Karpas-422 (cell line): ENCODE measurements around the gene MED9. TPM values are rescaled to one million over a fixed set of nuclear protein-coding genes. Genes with fewer than 3 reads are reported as not detected.
"Not testable (repeated sequence)": the region's sequence is repeated elsewhere in the genome, so short reads cannot be mapped to it uniquely, and the experiment has no call there.

ENCODE experiments used
- DNase-seq: peaks from one replicate; pipeline ENCODE4 v3.0.0-alpha.2; 2015
- H2AFZ ChIP-seq: fragments of 200-600 bp; sonication (generic); 2 replicates; pipeline ENCODE4 v1.6.1; 2014; ENCODE audit warnings: antibody characterized with exemption, low read length, mixed read lengths
- H3K27ac ChIP-seq: fragments of 200-600 bp; sonication (generic); 2 replicates; pipeline ENCODE4 v1.5.1; 2014; ENCODE audit warnings: mild to moderate bottlenecking, low read length, moderate library complexity
- H3K27me3 ChIP-seq: fragments of 200-600 bp; sonication (generic); 2 replicates; pipeline ENCODE4 v1.6.1; 2014; ENCODE audit warnings: low read length, mixed read lengths
- H3K36me3 ChIP-seq: fragments of 200-600 bp; sonication (generic); 2 replicates; pipeline ENCODE4 v1.6.1; 2014; ENCODE audit warnings: low read length, mixed read lengths; ENCODE audit not compliant: insufficient read depth
- H3K4me1 ChIP-seq: fragments of 200-600 bp; sonication (generic); 2 replicates; pipeline ENCODE4 v1.6.1; 2014; ENCODE audit warnings: mild to moderate bottlenecking, low read length, mixed read lengths
- H3K4me2 ChIP-seq: fragments of 200-600 bp; sonication (generic); 2 replicates; pipeline ENCODE4 v1.6.1; 2014; ENCODE audit warnings: low read length, low read depth, mild to moderate bottlenecking; ENCODE audit not compliant: poor library complexity, severe bottlenecking
- H3K4me3 ChIP-seq: fragments of 200-600 bp; sonication (generic); 2 replicates; pipeline ENCODE4 v1.5.1; 2014; ENCODE audit warnings: mild to moderate bottlenecking, antibody characterized with exemption, low read length, mixed read lengths
- H3K79me2 ChIP-seq: fragments of 200-600 bp; sonication (generic); 2 replicates; pipeline ENCODE4 v1.6.1; 2014; ENCODE audit warnings: mild to moderate bottlenecking, low read length, mixed read lengths
- H3K9ac ChIP-seq: fragments of 200-600 bp; sonication (generic); 2 replicates; pipeline ENCODE4 v1.6.0; 2014; ENCODE audit warnings: low read length
- H3K9me2 ChIP-seq: fragments of 200-600 bp; sonication (generic), shearing (Covaris generic); replicated peaks from 2 replicates; pipeline ENCODE4 v1.6.0; 2014; ENCODE audit warnings: mild to moderate bottlenecking, low read length, moderate library complexity; ENCODE audit not compliant: insufficient read depth
- H3K9me3 ChIP-seq: fragments of 300-700, 200-600 bp; sonication (generic); 2 replicates; pipeline ENCODE4 v1.6.1; 2014; ENCODE audit warnings: low read length, mixed read lengths
- H4K20me1 ChIP-seq: fragments of 200-600 bp; sonication (generic); 2 replicates; pipeline ENCODE4 v1.6.1; 2014; ENCODE audit warnings: mild to moderate bottlenecking, antibody characterized with exemption, low read length, low read depth; ENCODE audit not compliant: insufficient read depth
- total RNA-seq: library from RNA; depleted of rRNA; stranded (reverse); fragments of >200 nt; shearing (Covaris generic); gene quantifications from 2 replicates; pipeline ENCODE4 v1.2.3, GENCODE V29; 2014; ENCODE audit warnings: low replicate concordance

MED9 gene
- total RNA-seq, 1 experiment from 2014 or later, result 8.8 TPM

GRCh38 chr17:17460038-17460437, 16.8 kb upstream of the MED9 start:
- Histone ChIP-seq H3K9me3 (peaks cover 7% of the 10 kb centered on the region), H3K9me2 (no peaks in the 10 kb centered on the region), H3K4me3 (no peak overlapping the region), H3K4me1 (no peaks in the 10 kb centered on the region), H3K9ac (no peak overlapping the region), H2AFZ (no peak overlapping the region), H3K27me3 (no peaks in the 10 kb centered on the region), H3K27ac (no peak overlapping the region), H4K20me1 (no peaks in the 10 kb centered on the region), H3K79me2 (no peaks in the 10 kb centered on the region), H3K36me3 (no peaks in the 10 kb centered on the region), H3K4me2 (no peak overlapping the region)
- no peak for DNase-seq

GRCh38 chr17:17462048-17462824, 14.6 kb upstream of the MED9 start:
- no peaks in the 10 kb centered on the region for H3K27me3 ChIP-seq
- no peak overlapping the region for H3K27ac ChIP-seq
- H3K9ac ChIP-seq, result no peak overlapping the region
- H3K4me2 ChIP-seq, result no peak overlapping the region
- no peaks in the 10 kb centered on the region for H3K9me2 ChIP-seq
- no peaks in the 10 kb centered on the region for H3K79me2 ChIP-seq
- DNase-seq, result no peak
- peaks cover 7% of the 10 kb centered on the region for H3K9me3 ChIP-seq
- H3K36me3 ChIP-seq, result no peaks in the 10 kb centered on the region
- H3K4me3 ChIP-seq, result no peak overlapping the region
- H4K20me1 ChIP-seq, result no peaks in the 10 kb centered on the region
- H3K4me1 ChIP-seq, result no peaks in the 10 kb centered on the region
- no peak overlapping the region for H2AFZ ChIP-seq

- no peak overlapping the region for H3K4me3 ChIP-seq
- H2AFZ ChIP-seq, result no peak overlapping the region
- no peaks in the 10 kb centered on the region for H3K9me2 ChIP-seq
- no peak overlapping the region for H3K27ac ChIP-seq
- no peaks in the 10 kb centered on the region for H3K79me2 ChIP-seq
- no peaks in the 10 kb centered on the region for H3K27me3 ChIP-seq
- no peaks in the 10 kb centered on the region for H3K36me3 ChIP-seq
- peaks cover 7% of the 10 kb centered on the region for H3K9me3 ChIP-seq
- no peaks in the 10 kb centered on the region for H3K4me1 ChIP-seq
- no peak overlapping the region for H3K4me2 ChIP-seq
- H3K9ac ChIP-seq, result no peak overlapping the region
- no peaks in the 10 kb centered on the region for H4K20me1 ChIP-seq
- DNase-seq, result no peak
These were observed 13.0 kb upstream of the MED9 start for GRCh38 chr17:17463821-17464220.

DNA sequence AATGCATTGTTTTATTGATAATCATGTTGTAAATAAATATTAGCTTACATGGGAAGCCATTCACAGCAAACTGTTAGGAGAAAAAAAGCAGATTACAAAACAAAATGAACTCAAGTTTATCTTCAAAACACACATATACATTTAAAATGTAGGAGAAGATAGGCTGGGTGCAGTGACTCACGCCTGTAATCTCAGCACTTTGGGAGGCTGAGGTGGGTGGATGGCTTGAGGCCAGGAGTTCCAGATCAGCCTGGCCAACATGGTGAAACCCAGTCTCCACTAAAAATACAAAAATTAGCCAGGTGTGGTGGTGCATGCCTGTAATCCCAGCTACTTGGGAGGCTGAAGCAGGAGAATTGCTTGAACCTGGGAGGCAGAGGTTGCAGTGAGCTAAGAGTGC, 10.9 kb upstream of the MED9 start:
- H2AFZ ChIP-seq, H3K79me2 ChIP-seq, H3K9ac ChIP-seq, H3K36me3 ChIP-seq, H4K20me1 ChIP-seq, H3K9me2 ChIP-seq, H3K4me3 ChIP-seq, H3K4me2 ChIP-seq, H3K4me1 ChIP-seq, H3K27me3 ChIP-seq, H3K27ac ChIP-seq, DNase-seq, H3K9me3 ChIP-seq: not testable (repeated sequence)

- H4K20me1 ChIP-seq, result no peaks in the 10 kb centered on the region
- no peak overlapping the region for H3K9ac ChIP-seq
- H3K4me3 ChIP-seq, result no peak overlapping the region
- DNase-seq, result no peak
- no peaks in the 10 kb centered on the region for H3K27me3 ChIP-seq
- no peaks in the 10 kb centered on the region for H3K79me2 ChIP-seq
- no peaks in the 10 kb centered on the region for H3K36me3 ChIP-seq
- no peaks in the 10 kb centered on the region for H3K4me1 ChIP-seq
- no peaks in the 10 kb centered on the region for H3K9me2 ChIP-seq
- H3K4me2 ChIP-seq, result no peak overlapping the region
- H2AFZ ChIP-seq, result no peak overlapping the region
- no peaks in the 10 kb centered on the region for H3K9me3 ChIP-seq
- no peak overlapping the region for H3K27ac ChIP-seq
These were observed 10.3 kb upstream of the MED9 start for GRCh38 chr17:17466511-17466910.

DNA sequence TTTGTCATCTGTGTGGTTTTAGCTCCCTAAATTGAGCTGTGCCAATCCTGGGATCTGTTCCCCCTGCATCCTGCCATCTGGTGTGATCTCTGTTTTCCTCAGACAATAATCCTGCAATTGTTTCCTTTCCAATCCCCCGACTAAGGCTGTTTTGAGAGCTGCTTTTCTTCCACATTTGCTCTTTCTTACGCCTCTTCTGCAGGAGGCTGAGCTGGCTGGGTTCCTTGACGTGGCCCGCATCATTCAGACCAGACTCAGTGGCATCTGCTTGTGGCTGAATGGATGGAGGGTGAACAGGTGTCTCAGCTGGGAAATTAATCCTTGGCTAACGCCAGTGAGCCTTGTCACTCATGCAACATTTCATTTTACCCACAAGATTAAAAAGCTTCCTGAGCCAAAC, 9.8 kb upstream of the MED9 start:
- Histone ChIP-seq H3K4me1 (no peaks in the 10 kb centered on the region), H3K27ac (no peak overlapping the region), H3K36me3 (no peaks in the 10 kb centered on the region), H3K4me3 (no peak overlapping the region), H3K79me2 (no peaks in the 10 kb centered on the region), H3K9ac (no peak overlapping the region), H2AFZ (no peak overlapping the region), H3K9me3 (no peaks in the 10 kb centered on the region), H4K20me1 (no peaks in the 10 kb centered on the region), H3K9me2 (no peaks in the 10 kb centered on the region), H3K4me2 (no peak overlapping the region), H3K27me3 (no peaks in the 10 kb centered on the region)
- no peak for DNase-seq

- no peaks in the 10 kb centered on the region for H3K9me3 ChIP-seq
- H3K4me3 ChIP-seq, result no peak overlapping the region
- H3K79me2 ChIP-seq, result no peaks in the 10 kb centered on the region
- H3K4me1 ChIP-seq, result no peaks in the 10 kb centered on the region
- H3K36me3 ChIP-seq, result no peaks in the 10 kb centered on the region
- no peak overlapping the region for H3K4me2 ChIP-seq
- H3K27ac ChIP-seq, result no peak overlapping the region
- no peaks in the 10 kb centered on the region for H4K20me1 ChIP-seq
- H2AFZ ChIP-seq, result no peak overlapping the region
- H3K9ac ChIP-seq, result no peak overlapping the region
- no peaks in the 10 kb centered on the region for H3K27me3 ChIP-seq
- no peak for DNase-seq
- H3K9me2 ChIP-seq, result no peaks in the 10 kb centered on the region
These were observed 9.1 kb upstream of the MED9 start for GRCh38 chr17:17467720-17468119.

DNA sequence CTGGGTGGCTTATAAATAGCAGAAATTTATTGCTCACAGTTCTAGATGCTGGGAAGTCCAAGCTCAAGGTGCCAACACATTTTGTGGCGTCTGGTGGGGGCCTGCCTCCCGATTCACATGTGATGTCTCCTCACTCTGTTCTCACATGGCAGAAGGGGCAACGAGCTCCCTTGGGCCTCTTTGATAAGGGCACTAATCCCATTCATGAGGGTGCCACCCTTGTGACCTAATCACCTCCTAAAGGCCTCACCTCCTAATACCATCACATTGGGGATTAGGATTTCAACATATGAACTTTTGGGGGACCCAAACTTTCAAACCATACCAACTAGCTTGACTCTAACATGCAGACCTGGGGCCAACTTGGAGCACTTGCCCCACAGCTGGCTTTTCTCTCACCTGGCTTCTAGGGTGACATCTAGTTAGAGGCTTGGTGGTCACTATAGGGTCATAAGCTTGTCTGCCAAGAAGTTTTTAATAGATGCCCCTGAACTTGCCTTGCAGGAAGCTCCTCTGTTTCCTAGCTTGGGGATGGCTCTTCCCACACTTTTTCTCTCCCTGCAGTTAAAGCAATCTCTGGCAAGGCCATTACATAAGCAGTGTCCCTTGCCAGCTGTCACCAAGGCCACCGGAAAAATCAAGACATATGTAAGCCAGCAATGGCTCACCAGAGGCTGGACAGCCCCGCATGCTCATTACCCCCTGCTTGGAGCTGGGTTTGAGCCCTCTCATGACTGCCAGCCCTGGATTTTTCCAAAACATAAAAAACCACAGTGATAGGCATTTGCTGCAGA, 8.4 kb upstream of the MED9 start:
- no peak overlapping the region for H3K9ac ChIP-seq
- no peaks in the 10 kb centered on the region for H3K9me2 ChIP-seq
- H3K36me3 ChIP-seq, result no peaks in the 10 kb centered on the region
- H2AFZ ChIP-seq, result no peak overlapping the region
- no peaks in the 10 kb centered on the region for H3K27me3 ChIP-seq
- no peak overlapping the region for H3K4me2 ChIP-seq
- no peak overlapping the region for H3K27ac ChIP-seq
- H4K20me1 ChIP-seq, result no peaks in the 10 kb centered on the region
- H3K9me3 ChIP-seq, result no peaks in the 10 kb centered on the region
- no peak overlapping the region for H3K4me3 ChIP-seq
- H3K79me2 ChIP-seq, result no peaks in the 10 kb centered on the region
- no peak for DNase-seq
- H3K4me1 ChIP-seq, result no peaks in the 10 kb centered on the region
